HG02759 (cell line): Measurements from ENCODE around the gene EXOC3L2.
"Not testable (repeated sequence)": the region's sequence is repeated elsewhere in the genome, so short reads cannot be mapped to it uniquely, and the experiment has no call there.

Source experiments
- ATAC-seq: cut with Tn5 transposase; IDR thresholded peaks from one replicate; pipeline ENCODE4 v1.9.1; 2021; ENCODE audit warnings: mild to moderate bottlenecking, moderate library complexity; ENCODE audit not compliant: unreplicated experiment

EXOC3L2 gene

GRCh38 chr19:45245334-45245787, at the start of gene EXOC3L2:
Gene EXOC3L2 (minus strand): TSS chr19:45245407. CDS start chr19:45239045, 6,362 bp downstream.
- no peak for ATAC-seq

DNA sequence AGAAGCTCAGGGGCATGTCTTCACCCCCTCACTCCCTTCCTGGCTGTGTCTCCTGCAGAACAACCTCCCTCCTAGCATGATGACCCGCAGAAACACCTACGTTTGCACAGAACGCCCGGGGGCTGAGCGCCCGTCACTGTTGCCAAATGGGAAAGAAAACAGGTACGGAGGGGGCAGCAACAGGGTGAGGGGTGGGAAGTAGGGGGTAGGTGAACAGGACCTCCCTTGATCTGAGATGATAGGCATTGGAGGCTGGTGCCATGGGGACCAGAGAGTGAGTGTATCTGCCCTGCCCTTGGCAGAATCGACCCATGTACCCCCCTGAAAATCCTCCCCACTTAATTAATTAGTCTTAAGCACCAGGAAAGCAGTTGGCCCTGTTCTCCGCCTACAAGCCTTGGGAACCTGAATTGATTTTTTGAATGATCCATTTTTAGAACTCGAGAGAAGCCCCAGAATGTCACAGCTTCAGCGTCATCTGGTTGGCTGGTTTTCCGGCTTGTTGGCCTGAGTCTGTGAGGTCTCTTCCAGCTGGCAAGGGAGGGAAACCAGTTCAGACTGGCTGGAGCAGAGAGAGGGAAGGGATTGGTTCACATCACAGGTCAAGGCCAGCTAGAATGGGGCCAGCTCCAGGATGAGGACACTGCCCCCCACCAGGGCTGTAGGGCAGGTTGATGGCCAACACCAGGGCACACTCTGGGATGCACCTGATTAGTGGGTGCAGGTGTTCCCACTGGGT, 49.3 kb upstream of the EXOC3L2 start:
- no peak for ATAC-seq

DNA sequence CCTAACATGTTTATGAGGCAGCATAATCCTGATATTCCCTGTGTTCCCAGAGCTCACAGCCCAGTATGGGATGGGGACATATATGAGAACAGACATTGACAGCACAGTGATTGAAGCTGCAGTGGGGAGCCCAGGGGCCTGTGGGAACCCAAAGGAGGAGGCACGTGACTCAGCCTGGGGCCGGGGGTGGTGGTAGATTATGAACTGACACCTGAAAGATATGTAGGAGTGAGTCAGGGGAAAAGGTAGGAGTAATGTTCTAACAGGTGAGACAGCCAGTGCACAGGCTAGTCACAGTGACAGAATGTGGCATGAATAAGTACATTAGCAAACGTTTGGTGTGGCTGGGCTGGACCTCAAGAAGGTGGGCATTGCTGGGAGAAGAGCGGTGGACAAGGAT, 48.5 kb upstream of the EXOC3L2 start:
- ATAC-seq = no peak

GRCh38 chr19:45291834-45292233, 46.6 kb upstream of the EXOC3L2 start:
- no peak for ATAC-seq

DNA sequence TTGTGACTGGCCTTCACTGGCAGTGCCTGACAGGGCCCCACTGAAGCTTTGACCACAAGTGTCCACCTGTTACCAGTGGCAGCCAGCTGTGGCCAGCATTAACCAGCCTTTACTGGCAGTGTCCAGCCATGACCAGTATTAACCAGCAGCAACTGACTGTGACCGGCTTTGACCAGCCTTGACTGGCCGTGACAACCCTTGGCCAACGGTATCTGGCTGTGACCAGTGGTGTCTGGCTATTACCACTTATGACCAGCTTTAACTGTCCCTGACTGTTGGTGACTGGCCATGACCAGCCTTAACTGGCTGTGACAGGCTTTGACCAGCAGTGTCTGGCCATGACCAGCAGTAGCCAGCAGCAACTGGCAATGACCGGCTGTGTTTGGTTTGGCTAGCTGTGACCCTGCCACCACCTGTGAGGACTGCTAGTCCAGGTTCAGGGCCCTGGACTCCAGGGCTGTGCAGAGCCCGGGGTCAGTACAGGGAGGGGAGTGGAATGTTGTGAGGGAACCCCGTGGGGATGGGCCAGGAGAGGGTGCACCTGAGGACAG, 45.2 kb upstream of the EXOC3L2 start:
- ATAC-seq = no peak

DNA sequence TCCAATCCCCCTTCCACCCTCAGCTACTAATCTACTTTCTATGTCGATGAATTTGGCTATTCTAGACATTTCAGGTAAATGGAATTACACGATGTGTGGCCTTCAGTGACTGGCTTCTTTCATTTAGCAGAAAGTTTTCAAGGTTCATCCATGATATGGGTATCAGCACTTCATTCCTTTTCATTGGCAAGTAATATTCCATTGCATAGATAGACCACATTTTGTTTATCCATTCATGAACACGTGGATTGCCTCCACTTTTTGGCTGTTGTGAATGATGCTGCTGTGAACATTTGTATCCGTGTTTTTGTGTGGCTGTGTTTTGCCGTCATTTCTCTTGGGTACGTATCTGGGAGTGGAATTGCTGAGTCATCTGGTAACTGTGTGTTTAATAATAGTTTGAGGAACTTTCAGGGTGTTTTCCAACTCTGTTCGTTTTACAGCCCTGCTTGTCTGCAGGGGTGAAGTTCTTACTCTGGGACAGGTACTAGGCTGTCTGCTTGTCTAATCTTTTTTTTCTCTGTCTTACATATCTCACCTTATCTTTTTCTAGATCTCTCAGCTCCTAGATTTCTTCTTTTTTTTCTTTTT, 38.3 kb upstream of the EXOC3L2 start:
- ATAC-seq = no peak

- no peak for ATAC-seq
These were observed 35.3 kb upstream of the EXOC3L2 start for GRCh38 chr19:45280471-45280961.

GRCh38 chr19:45279587-45280192, 34.5 kb upstream of the EXOC3L2 start:
- no peak for ATAC-seq

GRCh38 chr19:45278087-45278486, 32.9 kb upstream of the EXOC3L2 start:
- no peak for ATAC-seq

GRCh38 chr19:45276284-45276687, 31.1 kb upstream of the EXOC3L2 start:
- no peak for ATAC-seq

DNA sequence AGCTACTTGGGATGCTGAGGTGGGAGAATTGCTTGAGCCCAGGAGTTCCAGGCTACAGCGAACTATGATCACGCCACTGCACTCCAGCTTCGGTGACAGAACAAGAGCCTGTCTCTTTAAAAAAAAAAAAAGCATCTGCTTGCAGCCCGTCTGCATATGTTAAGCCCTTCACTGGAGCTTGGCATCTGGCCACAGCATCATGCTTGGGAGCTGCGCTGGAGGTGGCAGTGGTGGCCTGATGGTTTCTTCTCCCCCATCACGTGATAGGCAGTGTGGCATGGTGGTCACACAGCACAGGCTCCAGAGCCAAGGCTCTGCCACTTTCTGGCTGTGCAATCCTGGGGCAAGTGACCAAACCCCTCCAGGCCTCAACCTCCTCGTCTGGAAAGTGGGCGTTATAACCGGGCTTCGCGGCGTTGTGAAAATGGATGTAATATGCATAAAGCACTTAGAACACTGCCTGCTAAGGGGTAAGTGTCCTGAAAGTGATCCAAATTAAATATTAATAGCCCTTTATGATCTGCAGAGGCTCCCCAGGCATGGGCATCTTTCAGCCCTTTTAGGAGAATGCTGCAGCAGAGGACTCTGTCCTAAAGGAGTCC, 30.3 kb upstream of the EXOC3L2 start:
- no peak for ATAC-seq

- ATAC-seq = no peak
These were observed 28.3 kb upstream of the EXOC3L2 start for GRCh38 chr19:45273521-45273855.

DNA sequence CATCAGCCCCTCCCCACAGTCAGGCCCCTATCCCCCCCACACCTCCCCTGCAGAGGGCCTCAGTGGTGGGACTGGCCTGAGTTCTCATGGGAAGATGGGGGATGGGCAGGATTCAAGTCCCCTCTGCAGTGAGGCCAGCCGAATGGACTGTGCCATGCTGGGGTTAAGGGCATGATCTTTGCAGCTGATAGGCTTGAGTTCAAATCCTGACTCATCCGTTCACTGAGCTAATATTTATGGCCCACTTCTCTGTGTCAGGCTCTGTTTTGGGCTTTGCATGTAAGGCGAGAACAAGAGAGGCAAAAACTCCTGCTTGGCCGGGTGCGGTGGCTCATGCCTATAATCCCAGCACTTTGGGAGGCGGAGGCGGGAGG, 26.5 kb upstream of the EXOC3L2 start:
- ATAC-seq = no peak

DNA sequence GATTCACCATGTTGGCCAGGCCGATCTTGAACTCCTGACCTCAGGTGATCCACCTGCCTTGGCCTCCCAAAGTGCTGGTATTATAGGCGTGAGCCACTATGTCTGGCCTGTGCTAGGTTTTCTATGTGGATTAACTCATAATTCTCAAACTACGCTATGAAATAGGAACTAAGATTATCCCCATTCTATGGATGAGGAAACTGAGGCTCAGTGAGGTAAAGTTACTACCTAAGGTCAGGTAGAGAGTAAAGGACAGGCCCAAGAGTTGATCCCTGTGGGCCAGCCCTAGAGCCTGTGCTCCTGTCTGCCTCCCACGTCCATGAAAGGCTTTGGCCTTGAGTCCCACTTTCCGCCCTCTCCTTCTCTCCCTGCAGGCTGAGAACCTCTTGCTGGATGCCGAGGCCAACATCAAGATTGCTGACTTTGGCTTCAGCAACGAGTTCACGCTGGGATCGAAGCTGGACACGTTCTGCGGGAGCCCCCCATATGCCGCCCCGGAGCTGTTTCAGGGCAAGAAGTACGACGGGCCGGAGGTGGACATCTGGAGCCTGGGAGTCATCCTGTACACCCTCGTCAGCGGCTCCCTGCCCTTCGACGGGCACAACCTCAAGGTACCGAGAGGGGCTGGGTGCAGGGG, 26.0 kb upstream of the EXOC3L2 start:
- no peak for ATAC-seq

DNA sequence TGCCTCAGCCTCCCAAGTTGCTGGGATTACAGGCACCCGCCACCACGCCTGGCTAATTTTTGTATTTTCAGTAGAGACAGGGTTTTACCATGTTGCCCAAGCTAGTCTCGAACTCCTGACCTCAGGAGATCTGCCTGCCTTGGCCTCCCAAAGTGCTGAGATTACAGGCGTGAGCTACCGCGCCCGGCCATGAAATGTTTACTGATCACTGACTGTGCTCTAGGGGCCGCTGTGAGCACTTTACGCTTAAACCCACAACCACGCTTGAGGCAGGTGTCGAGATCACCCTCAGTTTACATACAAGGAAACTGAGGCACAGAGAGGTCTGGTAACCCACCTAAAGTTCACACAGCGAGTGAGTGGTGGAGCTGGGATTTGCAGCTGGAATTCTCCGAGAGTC, 24.7 kb upstream of the EXOC3L2 start:
- ATAC-seq = not testable (repeated sequence)

GRCh38 chr19:45267296-45267695, 22.1 kb upstream of the EXOC3L2 start:
- ATAC-seq = no peak

- no peak for ATAC-seq
These were observed 20.2 kb upstream of the EXOC3L2 start for GRCh38 chr19:45265375-45265774.

- no peak for ATAC-seq
These were observed 19.6 kb upstream of the EXOC3L2 start for GRCh38 chr19:45264781-45265317.

DNA sequence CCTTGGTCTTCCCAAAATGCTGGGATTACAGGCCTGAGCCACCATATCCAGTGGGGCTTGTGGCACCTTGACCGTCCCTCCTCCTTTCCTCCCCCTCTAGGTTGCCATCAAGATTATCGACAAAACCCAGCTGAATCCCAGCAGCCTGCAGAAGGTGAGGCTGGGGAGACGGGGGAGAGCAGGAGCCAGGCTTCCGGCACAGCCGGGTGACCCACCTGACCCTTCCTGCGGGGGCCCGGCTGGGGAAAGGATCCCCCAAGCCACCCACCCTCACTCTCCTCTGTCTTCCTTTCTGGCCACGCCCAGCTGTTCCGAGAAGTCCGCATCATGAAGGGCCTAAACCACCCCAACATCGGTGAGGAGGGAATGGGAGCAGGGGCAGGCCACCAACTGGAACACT, 17.8 kb upstream of the EXOC3L2 start:
- no peak for ATAC-seq

DNA sequence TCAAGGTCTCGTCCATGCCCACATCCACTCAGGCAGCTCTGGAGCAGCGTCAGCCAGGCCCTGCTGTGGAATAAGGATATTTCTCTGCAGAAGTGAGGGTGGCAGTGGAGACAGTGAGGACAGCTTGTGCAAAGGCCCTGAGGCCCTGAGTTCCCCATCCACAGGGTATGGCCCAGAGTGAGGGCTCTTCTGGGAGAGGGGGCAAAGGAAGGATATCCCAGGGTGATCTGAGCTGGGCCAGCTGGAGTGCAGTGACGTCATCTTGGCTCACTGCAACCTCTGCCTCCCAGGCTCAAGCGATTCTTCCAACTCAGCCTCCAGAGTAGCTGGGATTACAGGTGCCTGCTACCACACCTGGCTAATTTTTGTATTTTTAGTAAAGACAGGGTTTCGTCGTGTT, 17.4 kb upstream of the EXOC3L2 start:
- no peak for ATAC-seq

DNA sequence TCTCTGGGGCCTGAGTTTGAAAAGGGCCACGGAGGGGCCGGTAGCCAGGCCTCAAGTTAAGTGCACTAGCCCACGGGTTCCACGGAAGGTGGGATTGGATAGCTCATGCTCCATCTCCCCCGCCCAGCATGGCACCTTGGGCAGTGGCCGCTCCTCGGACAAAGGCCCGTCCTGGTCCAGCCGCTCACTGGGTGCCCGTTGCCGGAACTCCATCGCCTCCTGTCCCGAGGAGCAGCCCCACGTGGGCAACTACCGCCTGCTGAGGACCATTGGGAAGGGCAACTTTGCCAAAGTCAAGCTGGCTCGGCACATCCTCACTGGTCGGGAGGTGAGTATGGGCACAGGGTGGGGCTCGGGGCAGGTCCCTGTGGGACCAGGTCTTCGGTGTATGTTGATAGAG, 13.7 kb upstream of the EXOC3L2 start:
- ATAC-seq = no peak
